Stimulated activated CD8-positive, alpha-beta memory T cell treated with anti-CD3 and anti-CD28 coated beads, Interleukin-15, amount 100 ng/mL, for 24 hours (primary cell): Measurements from ENCODE around the gene DLX1.
A peak's percentile ranks its signal among the peaks of the same experiment; 100 is the strongest.
"Not testable (repeated sequence)": the region's sequence is repeated elsewhere in the genome, so short reads cannot be mapped to it uniquely, and the experiment has no call there.

Experiments
- DNase-seq: peaks from one replicate; pipeline ENCODE4 v3.0.0-alpha.2; 2020; ENCODE audit warnings: low read depth

Gene DLX1

GRCh38 chr2:172098650-172099471, 13.6 kb downstream of the DLX1 start:
- no peak for DNase-seq

GRCh38 chr2:172099472-172100079, 14.3 kb downstream of the DLX1 start:
- DNase-seq: no peak

GRCh38 chr2:172100080-172100934, 15.0 kb downstream of the DLX1 start:
- no peak for DNase-seq

- DNase-seq: no peak
Observed at GRCh38 chr2:172100935-172101820, 15.9 kb downstream of the DLX1 start.

GRCh38 chr2:172101821-172102390, 16.6 kb downstream of the DLX1 start:
- DNase-seq: no peak

- DNase-seq: peak; percentile 41
Observed at GRCh38 chr2:172102391-172103359, 17.4 kb downstream of the DLX1 start, which contains the start of gene DLX2. DLX2 (minus strand) TSS chr2:172102900; CDS start chr2:172102538, 362 bp downstream.

GRCh38 chr2:172103471-172104272, 18.4 kb downstream of the DLX1 start:
- DNase-seq: peak; percentile 54

- no peak for DNase-seq
Observed at GRCh38 chr2:172105471-172106107, 20.3 kb downstream of the DLX1 start.

GRCh38 chr2:172106108-172106961, 21.0 kb downstream of the DLX1 start:
- no peak for DNase-seq

GRCh38 chr2:172107690-172108586, 22.6 kb downstream of the DLX1 start:
- no peak for DNase-seq

- DNase-seq: no peak
Observed at GRCh38 chr2:172108587-172108930, 23.3 kb downstream of the DLX1 start.

GRCh38 chr2:172109256-172109987, 24.1 kb downstream of the DLX1 start:
- DNase-seq: no peak

- no peak for DNase-seq
Observed at GRCh38 chr2:172109988-172110811, 24.9 kb downstream of the DLX1 start.

- no peak for DNase-seq
Observed at GRCh38 chr2:172113617-172114016, 28.3 kb downstream of the DLX1 start.

GRCh38 chr2:172114176-172114575, 28.9 kb downstream of the DLX1 start:
- DNase-seq: not testable (repeated sequence)
